Stimulated activated CD4-positive, alpha-beta T cell treated with anti-CD3 and anti-CD28 coated beads, Interleukin-4, amount 100 ng/mL, for 24 hours (primary cell): Measurements from ENCODE around the gene ZIC5.
"Not testable (repeated sequence)": the region's sequence is repeated elsewhere in the genome, so short reads cannot be mapped to it uniquely, and the experiment has no call there.

ENCODE experiments used
- DNase-seq: peaks from one replicate; pipeline ENCODE4 v3.0.0-alpha.2; 2020

Gene ZIC5

DNA sequence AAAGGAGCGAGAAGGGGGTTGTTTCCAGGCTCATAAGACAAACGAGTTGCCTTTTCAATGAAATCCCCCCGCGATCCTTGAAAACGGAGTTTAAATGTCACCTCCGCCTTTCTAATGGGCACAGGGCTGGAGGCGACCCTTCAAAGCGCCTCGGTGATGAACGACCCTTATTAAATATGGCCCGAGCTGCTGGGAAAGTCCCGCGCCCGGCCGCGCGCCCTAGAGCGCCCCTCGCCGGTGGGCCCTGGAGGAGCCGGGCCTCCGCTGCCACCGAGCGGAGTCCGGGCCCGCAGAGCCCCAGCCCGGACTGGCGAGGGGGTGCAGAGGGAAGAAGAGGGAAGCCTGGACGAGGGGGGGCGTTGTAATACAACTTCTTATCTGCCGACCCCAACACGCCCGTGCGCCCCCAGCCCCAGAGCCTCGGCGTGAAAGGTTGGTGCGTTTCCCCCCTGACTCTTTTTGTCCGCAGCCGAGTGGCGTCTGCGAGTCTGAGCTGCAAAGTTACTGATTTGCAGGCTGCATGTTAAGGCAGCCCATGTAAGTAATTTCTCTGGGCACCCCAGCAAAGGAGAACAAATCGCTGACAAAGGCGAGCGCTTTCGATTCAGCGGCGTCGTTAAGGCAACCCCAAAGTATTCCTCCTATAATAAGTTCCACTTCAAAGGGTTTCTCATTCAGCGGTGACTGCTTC lies 11.9 kb downstream of the ZIC5 start:
- no peak for DNase-seq

DNA sequence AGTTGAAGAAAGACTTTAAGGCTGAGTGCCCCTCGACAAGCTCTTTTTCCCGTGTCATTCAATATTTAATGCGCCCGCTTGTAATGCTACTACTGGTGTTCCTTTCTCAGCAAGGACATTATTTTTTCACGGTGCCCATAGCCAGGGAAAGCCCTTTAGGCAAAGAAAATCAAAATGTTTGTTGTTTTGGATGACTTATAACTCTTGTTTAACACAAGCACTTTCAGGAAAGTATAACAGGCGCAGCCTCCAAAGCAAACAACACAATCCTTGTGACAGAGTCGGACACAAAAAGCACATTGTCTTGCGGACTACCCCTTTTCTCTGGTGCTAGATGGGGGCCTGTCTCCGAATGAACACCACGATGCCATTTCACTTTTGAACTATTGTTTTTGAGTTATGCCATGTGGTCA lies 12.4 kb downstream of the ZIC5 start:
- DNase-seq = no peak

- no peak for DNase-seq
These were observed 13.0 kb downstream of the ZIC5 start for GRCh38 chr13:99958406-99959126.

DNA sequence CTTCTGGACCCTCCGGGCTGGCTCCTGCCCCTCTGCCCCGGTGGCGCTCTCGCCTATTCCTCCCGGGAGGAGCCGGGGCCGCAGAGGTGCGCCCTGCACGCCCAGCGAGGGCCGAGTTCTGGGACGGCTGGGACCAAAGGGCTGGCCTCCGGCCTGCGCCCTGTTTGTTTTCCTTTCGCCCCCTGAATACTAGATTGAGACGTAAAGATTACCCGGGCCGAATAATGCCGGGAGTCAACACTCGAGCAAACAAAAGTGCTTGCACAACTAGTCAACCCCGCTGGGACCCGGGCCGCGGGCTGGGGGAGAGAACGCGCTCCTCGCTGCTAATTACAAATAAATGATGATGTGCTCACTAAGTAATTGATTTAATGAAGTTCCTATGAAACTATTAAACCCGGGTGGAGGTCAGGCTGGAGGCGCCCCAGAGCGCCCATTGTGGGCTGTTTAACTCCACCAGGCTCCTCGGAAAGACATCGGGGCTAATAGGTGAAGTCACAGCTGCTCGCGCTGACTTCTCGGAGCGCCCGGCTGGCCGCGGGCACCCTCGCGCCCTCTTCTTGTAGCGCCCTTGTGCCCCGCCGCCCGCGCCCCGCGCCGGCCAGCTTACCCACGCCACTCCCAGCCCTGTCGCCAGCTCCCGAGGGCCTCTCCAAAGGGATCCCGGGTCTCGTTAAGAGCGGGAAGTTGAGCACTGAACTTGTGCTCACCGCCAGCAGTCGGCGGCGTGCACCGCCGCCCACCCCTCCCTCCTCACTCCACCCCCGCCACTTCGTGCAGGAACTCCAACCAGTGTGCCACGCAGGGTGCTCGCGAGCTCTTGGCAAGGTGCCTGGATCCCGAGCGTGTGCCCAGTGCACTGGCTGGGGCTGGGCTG lies 14.9 kb downstream of the ZIC5 start:
- no peak for DNase-seq

GRCh38 chr13:99955747-99956472 lies 15.7 kb downstream of the ZIC5 start:
- DNase-seq = no peak

DNA sequence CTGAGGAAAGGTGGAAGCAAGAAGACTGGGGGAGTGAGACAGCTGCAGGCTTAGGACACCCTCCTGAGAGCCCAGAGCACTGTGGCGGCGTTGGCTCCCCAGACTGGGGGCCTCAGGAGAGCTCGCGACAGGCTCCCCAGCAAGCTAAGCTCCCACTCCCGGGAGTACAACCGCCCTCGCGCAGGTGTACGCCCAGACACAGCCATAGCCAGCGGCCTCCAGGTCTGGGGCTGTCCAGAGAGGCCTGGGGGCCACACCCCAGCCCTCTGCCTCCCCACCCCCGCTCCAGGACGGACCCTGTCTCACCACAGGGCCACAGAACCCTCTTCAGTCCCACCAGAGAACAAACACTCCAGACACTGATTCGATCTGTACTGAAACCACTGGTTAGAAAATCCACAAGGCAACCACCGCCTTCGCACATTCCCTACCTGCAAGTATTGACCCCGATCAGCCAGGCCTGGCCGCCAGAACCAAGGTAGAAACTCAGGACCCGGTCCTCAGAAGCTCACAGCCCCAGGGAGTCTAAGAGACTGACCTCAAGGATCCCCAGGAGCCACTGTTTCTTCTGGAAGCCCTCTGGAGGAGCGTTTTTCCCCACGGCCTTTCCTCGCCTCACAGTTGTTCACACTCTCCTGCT lies 16.3 kb downstream of the ZIC5 start:
- DNase-seq = no peak

DNA sequence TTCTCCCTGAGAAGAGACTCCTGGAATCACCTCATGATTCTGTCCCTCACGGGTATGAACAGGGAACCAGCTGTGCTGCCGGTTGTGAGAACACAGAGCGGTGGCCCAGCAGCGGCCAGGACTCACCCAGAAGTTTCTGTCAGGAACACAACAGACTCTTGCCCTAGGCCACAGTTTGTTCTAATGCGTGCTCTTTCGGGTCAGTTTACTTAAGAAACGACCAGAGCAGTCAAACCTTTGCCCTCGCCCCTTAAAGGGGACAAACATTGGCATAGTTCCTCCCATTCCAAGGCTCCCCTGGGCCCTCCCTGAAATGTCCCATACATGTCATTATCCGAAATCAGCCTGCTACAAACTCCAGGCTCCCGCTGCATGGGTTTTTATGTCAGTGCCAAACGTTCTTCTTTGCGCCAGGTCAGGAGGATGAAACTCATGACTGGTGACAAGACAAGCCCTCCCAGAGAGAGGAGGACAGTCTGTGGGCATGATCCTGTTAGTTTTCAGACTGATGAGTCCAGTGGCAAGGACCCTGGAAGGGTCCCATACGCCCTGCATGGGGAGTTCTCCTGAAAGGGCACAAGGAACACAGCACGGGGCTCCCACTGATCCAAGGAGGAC lies 18.3 kb downstream of the ZIC5 start:
- no peak for DNase-seq

DNA sequence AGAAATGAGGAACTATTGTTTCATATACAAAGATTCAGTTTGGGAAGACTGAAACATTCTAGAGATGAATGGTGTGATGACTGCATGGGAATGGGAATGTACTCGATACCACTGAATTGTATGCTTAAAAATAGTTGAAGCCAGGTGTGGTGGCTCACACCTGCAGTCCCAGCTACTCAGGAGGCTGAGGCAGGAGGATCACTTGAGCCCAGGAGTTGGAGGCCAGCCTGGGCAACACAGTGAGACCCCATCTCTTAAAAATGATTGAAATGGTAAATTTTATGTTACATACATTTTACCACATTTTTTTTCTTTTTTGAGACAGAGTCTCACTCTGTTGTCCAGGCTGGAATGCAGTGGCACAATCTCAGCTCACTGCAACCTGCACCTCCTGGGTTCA lies 19.9 kb downstream of the ZIC5 start:
- not testable (repeated sequence) for DNase-seq

- no peak for DNase-seq
These were observed 21.7 kb downstream of the ZIC5 start for GRCh38 chr13:99949679-99950413.

DNA sequence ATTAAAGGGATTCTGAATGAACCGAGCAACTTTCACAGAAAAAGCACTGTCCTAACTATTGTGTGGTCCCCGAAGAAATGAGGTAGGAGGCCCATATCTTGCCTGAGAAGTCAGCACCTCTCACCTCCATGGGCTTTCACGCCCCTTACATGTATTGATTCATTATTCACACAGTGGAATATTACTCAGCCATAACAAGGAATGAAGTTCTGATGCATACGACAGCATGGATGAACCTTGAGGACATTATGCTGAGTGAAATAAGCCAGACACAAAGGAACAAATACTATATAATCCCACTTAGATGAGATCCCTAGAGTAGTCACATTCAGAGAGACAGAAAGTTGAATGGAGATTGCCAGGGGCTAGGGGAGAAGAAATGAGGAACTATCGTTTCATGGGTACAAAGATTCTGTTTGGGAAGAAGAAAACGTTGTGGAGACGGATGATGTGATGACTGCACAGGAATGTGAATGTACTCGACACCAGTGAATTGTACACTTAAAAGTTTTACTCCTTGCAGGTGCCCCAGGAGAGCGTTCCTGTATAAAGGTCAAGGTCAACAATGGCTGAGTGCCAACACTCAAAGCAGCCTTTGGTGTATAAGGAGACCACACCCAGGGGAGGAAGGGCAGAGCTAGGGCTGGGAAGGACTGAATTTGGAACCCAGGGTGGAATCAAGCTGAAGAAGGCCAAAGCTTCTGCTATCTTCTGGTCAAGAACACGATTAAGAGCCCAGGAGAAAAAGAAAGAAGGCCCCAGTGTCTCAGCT lies 22.5 kb downstream of the ZIC5 start:
- DNase-seq = no peak

DNA sequence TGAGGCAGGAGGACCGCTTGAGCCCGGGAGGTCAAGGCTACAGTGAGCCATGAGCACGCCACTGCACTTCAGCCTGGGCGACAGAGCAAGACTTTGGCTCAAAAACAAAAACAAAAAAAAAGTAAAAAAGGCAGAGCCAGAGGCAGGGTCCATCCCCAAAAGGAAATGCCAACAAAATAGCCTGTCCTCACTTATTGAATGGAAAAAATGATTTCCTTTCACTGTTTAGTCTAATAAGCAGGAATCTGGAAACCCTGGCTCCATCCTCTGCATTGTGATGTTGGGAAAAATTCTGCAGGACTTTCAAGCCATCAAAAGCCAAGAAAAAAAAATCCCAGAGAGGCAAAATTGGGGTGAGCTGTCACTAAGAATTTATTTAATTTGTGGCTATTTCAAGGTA lies 23.2 kb downstream of the ZIC5 start:
- no peak for DNase-seq

DNA sequence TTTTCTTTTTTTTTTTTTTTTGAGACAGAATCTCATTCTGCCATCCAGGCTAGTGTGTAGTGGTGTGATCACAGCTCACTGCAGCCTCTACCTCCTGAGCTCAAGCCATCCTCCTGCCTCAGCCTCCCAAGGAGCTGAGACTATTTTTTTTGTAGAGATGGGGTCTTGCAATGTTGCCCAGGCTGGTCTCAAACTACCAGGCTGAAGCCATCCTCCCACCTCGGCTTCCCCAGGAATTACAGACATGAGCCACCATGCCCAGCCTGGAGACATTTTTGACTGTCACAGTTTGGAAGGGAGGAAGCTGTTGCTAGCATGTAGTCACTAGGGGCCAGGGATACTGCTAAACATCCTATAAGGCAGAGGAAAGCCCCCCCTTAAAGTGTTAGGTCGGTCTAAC lies 23.9 kb downstream of the ZIC5 start:
- no peak for DNase-seq

GRCh38 chr13:99945515-99945914 lies 26.1 kb downstream of the ZIC5 start:
- not testable (repeated sequence) for DNase-seq

DNA sequence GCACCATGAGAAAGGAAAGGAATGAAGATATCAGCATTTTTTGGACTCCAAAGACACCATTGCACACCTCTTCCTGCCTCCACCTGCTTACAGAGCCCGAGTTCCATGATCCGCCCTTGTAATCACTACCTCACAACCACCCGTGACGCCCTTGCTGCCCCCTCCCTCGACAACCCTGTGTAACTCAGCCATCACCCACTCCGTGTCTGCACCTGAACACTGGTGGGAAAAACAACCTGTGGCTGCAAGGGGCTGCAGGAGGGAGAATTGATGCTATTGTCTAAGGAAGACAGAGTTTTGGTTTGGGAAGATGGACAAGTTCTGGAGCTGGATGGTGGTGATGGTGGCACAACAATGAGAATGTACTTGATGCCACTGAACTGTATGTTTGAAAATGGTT lies 27.0 kb downstream of the ZIC5 start:
- DNase-seq = no peak

DNA sequence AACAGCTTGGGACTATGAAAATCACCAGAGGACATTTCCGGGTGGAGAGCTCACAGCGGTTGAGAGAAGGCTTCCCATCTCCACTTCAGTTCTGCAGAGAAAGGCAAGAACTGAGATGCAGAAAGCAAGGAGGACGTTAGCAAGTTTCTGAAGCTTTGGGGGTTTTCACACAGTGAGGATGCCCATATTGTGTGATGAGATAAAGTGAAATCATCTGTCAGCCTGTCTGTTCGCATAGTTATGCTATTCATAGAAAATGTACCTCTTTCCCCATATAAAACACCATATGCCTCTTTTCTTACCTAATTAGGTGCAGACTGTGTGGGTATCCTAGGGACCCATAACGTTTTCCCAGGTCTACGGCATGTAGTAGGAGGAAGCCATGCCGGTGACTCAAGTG lies 27.5 kb downstream of the ZIC5 start:
- no peak for DNase-seq

GRCh38 chr13:99941911-99942310 lies 29.7 kb downstream of the ZIC5 start:
- DNase-seq = no peak

- DNase-seq = no peak
These were observed 30.5 kb downstream of the ZIC5 start for GRCh38 chr13:99941086-99941485.

DNA sequence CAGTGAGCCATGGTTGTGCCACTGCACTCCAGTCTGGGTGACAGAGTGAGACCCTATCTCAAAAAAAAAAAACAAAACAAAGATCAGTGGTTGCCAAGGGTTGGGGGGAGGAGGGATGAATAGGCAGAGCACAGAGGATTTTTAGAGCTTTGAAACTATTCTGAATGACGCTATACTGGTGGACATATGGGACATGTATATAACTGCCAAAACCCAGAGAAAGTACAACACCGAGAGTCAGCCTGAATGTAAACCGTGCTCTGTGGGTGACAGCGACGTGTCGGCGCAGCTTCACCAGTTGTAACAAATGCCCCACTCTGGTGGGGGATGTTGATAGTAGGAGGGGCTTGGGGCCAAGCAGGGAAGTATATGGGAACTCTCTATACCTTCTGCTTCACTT lies 32.9 kb downstream of the ZIC5 start:
- no peak for DNase-seq

DNA sequence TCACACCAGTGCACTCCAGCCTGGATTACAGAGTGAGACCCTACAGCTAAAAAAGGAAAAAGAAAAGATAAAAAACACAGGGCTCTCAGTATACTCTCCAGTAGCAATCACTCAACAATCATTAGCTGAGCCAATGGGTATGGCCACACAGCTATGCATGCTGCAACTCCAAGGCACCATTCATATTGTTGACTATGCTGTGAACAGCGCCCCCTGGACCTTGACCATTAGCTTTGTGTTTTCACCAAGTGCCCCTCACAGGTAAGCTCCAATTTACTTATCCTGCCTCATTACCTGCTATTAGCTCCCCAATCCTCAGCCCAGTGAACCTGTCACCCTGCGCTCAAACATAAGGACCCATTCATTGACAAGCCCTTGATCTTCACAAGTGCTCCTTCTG lies 35.8 kb downstream of the ZIC5 start:
- DNase-seq = no peak

DNA sequence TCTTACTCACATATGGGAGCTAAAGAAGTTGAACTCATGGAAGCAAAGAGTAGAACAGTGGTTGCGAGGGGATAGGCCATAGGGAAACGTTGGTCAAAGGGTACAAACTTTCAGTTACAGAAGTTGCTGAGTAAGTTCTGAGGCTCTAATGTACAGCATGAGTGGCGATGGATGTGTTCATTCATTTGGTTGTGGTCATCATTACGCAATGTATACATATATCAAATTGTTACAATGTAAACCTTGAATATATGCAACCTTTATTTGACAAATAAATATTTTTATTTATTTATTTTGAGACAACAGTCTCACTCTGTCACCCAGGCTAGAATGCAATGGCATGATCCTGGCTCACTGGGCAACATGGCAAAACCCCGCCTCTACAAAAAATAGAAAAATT lies 38.7 kb downstream of the ZIC5 start:
- DNase-seq = no peak

GRCh38 chr13:99930925-99931324 lies 40.6 kb downstream of the ZIC5 start:
- DNase-seq = no peak
